ENCODE measurements around the gene NPDC1.
"Not testable (repeated sequence)": the region's sequence is repeated elsewhere in the genome, so short reads cannot be mapped to it uniquely, and the experiment has no call there.

Gene NPDC1

DNA sequence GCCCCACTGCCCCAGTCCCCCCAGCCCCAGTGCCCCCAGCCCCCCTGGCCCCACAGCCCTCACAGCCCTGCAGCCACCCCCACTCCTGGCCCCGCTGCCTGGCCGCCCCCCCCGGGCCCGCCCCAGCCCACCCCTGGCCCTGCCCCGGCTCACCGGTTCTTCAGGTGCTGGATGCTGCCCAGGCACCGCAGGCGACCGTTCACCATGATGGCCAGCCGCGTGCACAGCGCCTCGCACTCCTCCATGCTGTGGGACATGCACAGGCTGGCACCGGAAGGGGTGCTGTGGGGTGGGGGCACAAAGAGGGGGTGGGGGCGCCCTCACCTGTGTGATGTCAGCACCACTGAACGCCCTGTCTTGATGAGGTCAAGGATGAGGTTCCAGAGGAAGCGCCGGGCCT is 36.8 kb downstream of the NPDC1 start:
- DNase-seq, result no peak

DNA sequence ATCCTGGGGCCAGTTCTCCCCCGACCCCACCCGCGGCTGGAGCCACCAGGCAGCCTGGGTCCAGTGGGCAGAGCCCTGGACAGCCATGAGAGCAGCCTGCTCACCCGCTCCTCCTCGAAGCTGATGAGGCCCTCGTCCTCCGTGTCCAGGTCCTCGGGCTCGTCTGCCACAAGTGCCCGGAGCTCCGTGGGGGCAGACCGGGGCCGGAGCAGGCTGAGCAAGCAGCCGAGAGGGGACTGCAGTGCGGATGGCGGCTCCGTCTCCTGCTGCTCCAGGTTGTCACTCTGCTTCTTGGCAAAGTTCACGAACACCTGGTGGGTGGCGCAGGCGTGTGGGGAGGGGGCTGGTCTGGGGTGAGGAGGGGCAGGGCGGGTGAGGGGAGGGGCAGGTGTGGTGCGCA is 37.7 kb downstream of the NPDC1 start:
- no peak for DNase-seq

DNA sequence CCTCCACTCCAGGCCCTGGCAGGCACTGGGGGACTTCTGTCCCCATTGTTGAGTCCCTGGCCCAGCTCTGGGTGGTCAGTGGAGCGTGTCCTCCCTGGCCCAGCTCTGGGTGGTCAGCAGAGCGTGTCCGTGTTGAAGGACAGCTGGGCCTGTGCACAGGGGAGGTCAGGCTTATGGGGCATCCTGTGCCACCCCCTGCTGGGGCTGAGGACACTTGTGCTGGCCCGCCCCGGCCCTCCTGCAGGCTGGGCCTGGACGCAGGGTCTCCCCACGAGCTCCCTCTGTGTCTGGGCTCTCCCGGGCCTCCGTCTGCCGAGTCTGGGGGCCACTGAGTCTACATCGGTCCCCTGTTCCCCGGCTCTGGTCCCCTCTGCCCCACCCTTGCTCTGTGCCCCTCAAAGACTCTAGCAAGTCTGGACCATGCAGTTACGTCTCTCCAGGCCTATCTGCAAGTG is 38.1 kb downstream of the NPDC1 start:
- DNase-seq, result no peak

DNA sequence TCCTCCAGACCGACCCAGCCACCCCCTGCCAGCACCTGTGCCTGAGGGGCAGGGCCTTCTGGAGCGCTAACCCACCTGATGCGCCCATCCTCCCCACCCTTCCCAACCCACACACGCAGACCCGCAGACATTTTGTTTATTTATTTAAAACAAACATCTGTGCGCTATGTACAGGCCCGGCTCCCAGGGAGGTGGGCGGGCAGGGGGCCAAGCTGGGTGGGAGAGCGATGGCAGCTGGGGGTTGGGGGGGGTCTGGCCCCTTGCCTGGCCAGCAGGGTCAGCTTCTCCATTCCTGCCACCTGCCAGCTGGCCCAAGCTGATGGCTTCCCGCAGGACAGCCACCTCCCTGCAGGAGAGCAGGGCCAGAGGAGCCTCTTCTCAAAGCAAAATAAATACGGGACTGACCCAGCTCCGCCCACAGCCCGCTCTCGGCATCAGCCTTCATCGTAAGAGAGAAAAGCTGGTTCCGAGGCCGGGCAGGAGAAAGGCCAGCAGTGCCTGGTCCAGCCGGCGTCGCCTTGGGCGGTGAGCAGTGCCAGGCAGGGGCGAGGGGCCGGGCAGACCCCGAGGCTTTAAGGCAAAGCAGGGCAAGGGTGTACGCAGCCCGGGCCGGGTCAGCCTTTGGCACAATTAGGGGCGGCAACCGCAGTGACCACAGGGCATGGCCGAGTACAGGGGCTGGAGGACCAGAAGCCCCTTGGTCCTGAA is 38.7 kb downstream of the NPDC1 start:
- DNase-seq, result no peak

DNA sequence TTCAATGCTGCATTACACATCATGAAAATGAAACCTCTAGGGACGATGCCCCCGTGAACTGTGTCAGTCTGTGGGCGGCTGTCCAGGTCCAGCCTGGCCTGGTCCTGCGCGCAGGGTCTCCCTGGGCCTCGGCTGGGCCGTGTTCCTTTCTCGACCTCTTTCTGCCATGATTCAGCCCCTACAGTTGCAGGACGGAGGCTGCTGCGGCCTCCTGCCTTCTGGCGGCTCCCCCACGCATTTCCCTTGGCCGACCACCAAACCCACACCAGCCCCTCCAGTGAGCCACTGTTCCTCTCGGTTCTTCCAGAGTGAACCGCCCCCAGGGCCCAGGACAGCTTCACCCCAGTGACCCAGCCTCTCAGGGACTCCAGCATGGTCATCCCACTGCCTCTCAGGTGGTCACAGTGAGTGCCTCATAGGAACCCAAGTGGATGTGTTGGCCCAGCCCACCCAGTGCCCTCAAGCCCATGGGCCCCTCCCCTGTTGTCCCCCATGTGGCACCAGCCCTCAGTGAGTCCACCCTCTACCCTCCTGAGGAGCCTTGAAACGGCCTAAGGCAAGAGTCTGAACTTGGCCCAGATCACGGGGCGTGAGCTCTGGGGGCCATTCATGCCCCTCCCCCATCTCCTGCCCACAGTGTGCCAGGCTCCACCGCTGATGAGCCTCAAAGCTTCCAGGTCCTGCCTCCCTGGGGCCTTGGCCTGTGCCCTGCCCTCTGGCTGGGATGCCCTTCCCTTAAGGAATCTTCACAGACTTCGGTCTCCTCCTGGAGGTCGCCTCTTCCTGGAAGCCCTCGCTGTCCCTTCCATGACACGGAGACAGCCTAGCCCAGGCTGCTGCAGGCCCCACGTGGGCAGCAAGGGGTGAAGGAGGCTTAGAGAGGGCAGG is 39.6 kb downstream of the NPDC1 start:
- no peak for DNase-seq

DNA sequence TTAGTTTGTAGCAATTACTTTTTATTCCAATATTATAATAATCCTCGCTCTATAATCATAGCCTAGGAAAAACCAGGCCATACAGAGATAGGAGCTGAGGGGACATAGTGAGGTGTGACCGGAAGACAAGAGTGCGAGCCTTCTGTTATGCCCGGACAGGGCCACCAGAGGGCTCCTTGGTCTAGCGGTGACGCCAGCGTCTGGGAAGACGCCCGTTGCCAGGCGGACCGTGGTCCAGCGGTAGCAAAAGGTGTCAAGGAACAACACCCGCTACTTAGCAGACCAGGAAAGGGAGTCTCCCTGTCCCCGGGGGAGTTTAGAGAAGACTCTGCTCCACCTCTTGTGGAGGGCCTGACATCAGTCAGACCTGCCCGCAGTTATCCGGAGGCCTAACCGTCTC is 41.7 kb downstream of the NPDC1 start:
- not testable (repeated sequence) for DNase-seq

DNA sequence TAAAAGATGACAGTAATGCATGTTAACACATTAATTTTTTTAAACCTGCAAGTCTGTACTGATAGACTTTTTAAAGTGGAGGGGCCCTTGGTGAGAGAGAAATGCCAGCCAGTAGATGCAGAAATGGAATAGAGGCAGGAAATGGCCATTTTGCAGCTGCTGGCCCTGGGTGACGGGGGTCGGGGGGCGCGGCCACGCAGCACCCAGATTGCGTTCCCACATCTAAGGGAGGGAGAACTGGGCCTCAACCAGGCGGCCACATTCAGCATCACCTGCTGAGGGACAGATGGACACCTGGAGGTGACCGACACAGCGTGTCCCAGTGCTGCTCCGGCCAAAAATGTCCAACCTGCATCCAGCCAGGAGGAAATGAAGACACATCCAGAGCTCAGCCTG is 43.3 kb downstream of the NPDC1 start:
- DNase-seq, result no peak

DNA sequence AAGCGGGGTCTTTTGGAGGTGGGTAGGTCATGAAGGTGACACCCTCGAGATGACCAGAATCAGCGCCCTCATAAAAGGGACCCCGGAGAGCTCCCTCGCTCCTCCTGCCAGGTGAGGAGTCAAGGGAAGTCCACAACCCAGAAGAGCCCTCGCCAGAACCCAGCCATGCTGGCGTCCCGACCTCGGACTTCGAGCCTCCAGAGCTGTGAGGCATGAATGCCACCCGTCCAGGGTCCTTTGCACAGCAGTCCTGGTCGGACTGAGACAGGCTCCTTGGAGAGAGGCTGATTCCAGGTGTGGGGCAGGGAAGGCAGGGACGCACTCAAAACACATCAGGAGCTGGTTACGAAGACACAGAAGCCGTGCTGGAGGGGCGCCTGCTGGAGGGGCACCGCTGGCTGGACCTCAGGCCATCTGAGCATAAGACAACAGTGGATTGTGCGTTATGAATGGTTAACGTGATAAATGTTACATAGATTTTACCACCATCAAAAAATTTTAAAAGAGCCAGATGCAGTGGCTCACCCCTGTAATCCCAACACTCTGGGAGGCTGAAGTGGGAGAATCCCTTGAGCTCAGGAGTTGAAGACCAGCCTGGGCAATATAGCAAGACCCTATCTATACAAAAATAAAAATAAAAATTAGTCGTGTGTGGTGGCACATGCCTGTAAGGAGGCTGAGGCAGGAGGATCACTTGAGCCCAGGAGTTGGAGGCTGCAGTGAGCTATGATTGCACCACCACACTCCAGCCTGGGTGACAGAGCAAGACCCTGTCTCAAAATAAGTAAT is 43.9 kb downstream of the NPDC1 start:
- DNase-seq, result no peak

DNA sequence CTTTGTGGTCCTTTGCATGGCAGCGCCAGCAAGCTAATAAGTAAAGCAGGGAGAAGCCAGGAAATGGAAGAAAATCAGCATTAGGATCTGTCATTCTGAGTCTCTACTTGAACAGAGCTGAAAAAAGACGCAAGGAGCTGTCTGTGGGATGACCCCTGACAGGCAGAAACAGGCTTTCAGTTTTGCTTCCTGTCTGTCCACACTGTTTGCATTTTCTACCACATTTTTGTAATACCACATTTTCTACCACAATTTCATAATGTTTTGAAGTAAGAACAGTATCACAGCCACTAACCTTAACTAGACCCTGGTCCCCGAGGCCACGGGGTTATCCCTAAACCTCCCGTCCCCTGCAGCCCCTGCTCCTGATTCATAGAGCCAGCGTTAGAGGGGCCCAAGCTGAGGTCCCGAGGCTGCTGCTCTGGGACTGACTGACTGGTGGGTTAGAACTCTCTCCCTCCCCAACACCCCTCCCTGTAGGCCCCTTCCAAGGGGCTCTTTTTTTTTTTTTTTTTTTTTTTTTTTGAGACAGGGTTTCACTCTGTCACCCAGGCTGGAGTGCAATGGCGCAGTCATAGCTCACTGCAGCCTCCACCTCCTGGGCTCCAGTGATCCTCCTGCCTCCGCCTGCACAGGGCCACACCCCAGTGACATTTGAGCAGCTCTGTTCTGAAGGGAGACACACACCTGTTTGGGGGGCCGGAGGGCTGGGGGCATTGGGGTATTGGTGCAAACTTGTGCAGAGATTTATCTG is 45.6 kb downstream of the NPDC1 start:
- no peak for DNase-seq

DNA sequence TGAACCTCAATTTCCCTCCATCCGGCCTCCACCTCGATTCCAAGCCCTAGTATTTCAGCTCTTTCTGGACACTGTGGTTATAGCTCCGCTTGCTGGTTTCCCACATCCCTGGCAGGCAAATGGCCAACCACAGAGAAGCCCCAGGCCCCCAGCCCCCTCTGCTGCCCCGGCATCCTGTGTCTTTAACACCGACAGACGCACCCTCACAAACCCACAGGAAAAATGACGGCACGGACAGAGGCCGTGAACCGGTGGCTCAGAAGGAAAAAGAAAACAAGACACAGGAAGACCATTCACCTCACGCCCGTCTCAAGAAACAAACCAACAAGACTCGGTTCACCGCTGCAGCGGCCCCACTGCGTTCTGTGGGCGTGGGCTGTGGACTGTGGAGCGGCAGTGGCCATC is 48.1 kb downstream of the NPDC1 start:
- DNase-seq, result peak; percentile 26

DNA sequence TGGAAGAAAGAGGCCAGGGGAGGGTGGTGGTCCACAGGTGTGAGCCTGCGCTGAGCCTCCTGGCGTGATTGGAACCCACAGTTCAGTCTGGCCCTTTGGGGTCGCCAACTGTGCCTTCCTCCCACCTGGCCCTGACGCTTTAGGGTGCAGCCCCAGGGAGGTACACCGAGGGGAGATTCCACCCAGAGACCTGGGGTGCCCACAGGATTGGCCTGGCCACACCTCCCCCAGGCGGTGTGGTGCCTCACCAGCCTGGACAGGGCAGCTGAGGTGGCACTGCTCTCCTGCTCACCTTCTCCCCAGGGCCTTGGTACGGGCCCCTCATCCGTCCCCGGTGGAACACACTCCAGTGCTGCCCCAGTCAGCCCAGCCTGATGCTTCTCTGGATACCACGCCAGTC is 48.6 kb downstream of the NPDC1 start:
- no peak for DNase-seq

DNA sequence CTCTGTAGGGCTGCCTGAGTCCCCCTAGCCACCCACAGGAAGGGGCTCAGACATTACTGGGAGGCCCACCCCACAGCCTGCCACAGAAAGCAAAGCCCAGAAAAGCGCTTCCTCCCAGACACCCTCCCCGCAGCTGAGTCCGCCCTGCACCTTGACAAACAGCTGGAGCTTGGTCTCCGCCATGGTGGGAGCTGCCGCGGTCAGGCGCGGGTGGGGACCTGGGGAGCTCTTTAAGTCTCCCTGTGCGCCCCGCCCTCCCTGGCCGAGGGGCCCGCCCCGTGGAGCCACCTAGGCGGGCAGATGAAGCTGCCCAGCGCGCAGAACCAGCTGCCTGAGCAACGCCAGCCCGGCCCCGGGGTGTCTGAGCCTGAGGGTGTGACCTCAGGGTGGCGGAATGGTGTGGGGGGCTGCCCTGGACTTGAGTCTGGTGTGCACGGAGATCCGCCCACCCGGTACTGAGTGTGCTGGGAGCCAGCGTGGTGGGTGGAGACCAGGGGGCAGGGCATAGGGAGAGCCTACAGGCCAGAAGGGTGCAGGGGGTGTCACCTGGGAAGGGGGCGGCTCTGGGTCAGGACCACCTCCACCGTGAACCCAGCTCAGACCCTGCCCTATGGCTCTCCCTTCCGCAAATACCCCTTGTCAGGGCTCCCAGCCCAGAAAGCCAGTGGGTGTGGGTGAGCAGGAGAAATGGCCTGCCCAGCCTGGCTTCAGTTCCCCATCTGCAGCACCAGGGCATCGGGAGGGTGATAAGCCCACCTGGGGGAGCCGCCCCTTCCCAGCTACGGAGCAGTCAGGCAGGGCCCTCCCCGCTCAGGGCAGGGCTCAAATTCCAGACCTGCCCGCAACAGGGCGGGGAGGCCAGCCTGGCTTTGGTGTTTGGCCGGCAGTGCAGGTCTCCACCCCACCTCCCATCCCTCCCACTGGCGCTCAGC is 49.4 kb downstream of the NPDC1 start, which contains the start of gene CLIC3:
Gene CLIC3, minus strand, starts transcription at position 208 of the 932 bp plus-strand sequence. Its CDS starts 25 bp downstream, at position 183.
- DNase-seq, result peak; percentile 47

DNA sequence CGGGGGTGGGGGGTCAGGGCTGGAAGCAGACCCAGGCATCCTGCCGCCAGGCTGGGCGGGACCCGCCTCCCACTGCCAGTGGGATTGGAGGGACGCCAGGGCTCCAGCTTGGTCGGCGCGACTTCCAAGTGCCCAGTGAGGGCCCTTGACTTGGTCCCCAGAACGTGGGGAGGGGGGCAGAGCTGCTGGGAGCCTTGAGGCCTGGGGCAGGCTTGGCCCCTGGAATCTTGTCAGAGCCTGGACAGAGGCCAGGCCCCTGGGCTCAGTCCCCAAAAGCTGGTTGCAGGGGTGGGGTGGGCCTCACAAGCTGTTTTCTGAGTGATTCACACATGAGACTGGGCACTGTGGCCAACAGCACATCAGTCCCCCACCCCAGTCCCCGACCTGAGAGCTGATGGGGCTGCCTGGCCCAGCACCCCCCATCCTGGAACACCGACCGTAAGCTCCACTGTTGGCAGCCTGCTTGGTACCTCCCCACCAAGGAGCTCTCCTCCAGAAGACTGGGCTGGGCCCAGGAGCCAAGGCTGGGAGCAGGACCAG is 50.1 kb downstream of the NPDC1 start:
- DNase-seq, result no peak

DNA sequence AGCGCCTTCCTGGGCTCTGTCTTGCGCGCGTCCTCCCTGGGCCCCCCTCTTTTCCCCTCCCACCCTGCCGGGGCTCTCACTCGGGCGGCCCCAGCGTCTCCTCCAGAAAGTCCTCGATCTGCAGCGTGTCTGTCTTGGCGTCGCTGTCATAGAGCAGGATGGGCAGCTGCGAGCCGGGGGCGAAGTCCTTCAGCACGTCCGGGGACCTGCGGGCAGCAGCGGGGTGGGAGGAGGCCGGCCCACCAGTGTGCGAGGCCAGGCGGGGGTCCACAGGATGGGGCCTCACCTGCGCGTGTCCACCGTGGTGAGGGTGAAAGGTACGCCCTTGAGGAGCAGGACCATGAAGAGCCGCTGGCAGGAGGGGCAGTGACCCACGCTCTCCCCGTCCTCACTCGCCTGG is 50.6 kb downstream of the NPDC1 start:
- DNase-seq, result no peak

DNA sequence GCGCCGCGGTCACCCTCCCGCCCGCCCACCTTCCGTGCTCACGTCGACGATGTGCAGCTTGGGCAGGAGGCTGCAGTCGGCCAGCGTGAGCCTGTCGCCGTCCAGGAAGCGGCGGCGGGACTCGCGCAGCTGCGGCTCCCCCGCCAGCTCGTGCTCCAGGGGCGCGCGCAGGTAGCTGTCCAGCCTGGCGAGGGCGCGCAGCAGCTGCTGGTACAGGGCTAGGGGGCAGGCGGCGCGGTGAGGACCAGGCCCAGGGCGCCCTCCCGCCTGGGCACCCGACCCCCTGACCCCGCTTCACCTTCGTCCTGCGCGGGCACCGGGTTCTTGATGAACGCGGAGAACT is 51.1 kb downstream of the NPDC1 start:
- no peak for DNase-seq

DNA sequence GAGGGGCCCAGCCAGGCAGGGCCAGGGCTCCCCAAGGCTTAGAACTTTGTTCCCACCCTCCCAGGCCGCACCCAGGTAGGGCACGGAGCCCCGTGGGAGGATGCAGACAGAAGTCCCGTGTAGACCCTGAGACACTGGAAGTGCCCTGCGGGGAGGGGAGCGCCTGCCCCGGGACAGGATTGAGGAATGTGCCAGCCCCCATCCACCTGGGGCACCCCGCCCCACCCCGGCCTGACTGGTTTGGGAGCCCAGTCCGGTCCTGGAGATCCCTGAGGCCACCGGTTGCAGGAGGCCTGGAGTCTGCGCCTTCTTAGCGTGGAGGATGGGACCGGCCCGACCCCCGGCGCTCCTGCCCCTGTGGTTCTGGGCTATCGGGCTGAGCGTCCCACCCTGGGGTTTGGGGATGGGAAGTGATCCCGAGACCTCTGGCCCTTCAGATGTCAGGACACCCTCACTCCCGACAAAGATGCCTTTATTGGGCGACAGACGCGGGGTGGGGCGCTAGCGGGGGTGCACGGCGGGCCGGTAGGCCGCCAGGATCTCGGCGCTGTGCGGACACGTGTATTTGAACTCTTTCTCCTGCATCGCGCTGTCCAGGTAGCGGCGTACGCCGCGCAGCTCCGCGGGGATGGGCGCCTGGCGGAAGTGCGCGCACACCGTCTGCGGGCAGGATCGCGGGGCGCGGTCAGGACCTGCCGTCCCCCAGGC is 51.6 kb downstream of the NPDC1 start:
- DNase-seq, result no peak

DNA sequence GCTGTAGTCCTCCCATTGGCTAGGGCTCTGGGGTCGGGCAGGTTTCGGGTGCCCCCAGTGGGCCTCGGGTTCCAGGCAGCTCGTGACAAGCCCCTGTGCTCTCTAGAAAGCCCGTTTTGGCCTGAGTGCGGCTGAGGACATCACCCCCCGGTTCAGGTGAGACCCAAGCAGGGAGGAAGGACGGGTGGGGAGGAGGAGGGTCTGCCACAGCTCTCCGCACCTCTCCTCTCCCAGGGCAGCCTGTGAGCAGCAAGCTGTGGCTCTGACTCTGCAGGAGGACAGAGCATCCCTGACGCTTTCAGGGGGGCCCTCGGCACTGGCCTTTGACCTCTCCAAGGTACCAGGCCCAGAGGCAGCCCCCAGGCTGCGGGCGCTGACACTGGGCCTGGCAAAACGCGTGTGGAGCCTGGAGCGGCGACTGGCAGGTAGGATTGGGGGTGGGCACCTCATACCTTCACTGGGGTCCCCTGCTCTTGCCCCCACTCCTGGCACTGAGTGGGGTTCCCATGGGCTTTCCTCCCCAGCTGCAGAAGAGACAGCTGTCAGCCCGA is 53.1 kb downstream of the NPDC1 start:
- no peak for DNase-seq

DNA sequence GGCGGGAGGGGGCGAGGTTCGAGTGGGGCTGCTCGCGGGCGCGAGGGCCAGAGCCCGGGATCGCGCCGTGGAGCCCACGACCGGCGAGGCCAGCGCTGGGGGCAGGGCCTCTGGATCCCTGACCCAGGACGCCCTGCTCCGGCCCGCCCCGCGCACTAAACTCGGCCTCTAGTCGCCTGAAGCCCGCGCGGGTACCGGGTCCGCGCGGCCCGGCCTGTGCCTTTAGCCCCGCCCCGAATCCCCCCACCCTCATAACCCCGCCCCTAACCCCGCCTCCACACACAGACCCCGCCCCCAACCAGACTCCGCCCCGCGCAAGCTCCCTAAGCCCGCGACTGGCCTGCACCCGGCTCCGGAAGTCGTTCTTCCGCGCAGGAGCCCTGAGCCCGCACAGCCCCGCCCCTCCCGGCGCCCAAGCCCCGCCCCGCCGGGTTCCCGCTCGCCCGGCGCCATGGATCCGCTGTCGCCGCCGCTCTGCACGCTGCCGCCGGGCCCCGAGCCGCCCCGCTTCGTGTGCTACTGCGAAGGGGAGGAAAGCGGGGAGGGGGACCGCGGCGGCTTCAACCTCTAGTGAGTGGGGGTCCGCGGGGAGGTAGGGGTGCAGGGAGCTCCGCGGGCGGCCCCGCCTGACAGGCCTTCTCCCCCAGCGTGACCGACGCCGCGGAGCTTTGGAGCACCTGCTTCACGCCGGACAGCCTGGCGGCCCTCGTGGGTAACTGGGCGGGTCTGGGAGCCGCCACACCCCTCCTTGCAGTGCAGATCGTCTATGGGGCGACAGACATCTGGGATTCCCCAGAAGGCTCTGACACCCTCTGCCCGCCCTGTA is 53.8 kb downstream of the NPDC1 start, which contains the start of gene PAXX:
Gene PAXX, plus strand, starts transcription at position 430 of the 826 bp plus-strand sequence. Its CDS starts 22 bp downstream, at position 452.
- DNase-seq, result peak; percentile 93
